Stimulated activated CD4-positive, alpha-beta T cell treated with anti-CD3 and anti-CD28 coated beads, Interleukin-4, amount 100 ng/mL, for 1 hour (primary cell): ENCODE results near the gene SALL4.

Source experiments
- DNase-seq: peaks from one replicate; pipeline ENCODE4 v3.0.0-alpha.2; 2020

The SALL4 gene

GRCh38 chr20:51734876-51735720 lies 67.2 kb downstream of the SALL4 start:
- no peak for DNase-seq

GRCh38 chr20:51733070-51733469 lies 69.3 kb downstream of the SALL4 start:
- no peak for DNase-seq
